Brain microvascular endothelial cell (primary cell): ENCODE data around the gene JCAD.
A peak's percentile ranks its signal among the peaks of the same experiment; 100 is the strongest.

Experiments
- DNase-seq: peaks from one replicate; pipeline ENCODE4 v3.0.0-alpha.2; 2020
- H3K27ac ChIP-seq: fragments of 250-450 bp; sonication (Bioruptor Pico); 2 replicates; pipeline ENCODE4 v1.5.1; 2020; ENCODE audit warnings: mild to moderate bottlenecking, moderate library complexity
- H3K27me3 ChIP-seq: fragments of 250-450 bp; sonication (Bioruptor Pico); replicated peaks from 2 replicates; pipeline ENCODE4 v1.5.1; 2020; ENCODE audit warnings: mild to moderate bottlenecking
- H3K36me3 ChIP-seq: fragments of 250-450 bp; sonication (Bioruptor Pico); replicated peaks from 2 replicates; pipeline ENCODE4 v1.5.1; 2020; ENCODE audit warnings: mild to moderate bottlenecking
- H3K4me3 ChIP-seq: 2 replicates; pipeline ENCODE4 v1.5.1; 2011; ENCODE audit warnings: low read depth, mild to moderate bottlenecking, control low read depth, low read length, moderate library complexity
- in situ Hi-C: cut with HindIII; loops from 2 replicates; pipeline ENCODE4 v1.10.0; 2017; ENCODE audit warnings: low sequenced_read_pairs, low pct_ligation_motif_present
- TF ChIP-seq, protein P1 (sequence below): IDR thresholded peaks from 2 replicates; pipeline ENCODE4 v1.5.1; 2011; ENCODE audit warnings: low read depth, mild to moderate bottlenecking, moderate library complexity, low read length, control low read depth, inconsistent platforms; ENCODE audit errors: missing control alignments

JCAD gene

DNA sequence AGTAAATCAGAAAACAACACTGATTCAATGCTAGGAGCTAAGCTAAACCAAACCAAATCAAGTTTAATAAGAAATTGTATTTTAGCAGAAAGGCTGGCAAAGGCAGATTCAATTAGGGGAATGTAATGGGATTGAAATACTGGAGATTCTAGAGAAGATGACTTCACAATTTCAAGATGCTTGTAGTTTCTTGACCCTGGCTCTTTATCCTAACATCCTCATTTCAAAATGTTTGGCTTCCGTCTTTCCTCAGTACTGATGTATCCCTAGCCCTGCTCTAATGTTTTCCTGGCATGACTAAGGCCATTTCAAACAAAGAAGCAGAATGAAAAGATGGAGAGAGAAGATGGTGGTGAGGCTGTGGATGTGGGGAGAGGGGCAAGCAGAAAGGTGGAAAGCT lies 2.7 kb upstream of the JCAD start:
- in situ Hi-C loops, result no loop called here

DNA sequence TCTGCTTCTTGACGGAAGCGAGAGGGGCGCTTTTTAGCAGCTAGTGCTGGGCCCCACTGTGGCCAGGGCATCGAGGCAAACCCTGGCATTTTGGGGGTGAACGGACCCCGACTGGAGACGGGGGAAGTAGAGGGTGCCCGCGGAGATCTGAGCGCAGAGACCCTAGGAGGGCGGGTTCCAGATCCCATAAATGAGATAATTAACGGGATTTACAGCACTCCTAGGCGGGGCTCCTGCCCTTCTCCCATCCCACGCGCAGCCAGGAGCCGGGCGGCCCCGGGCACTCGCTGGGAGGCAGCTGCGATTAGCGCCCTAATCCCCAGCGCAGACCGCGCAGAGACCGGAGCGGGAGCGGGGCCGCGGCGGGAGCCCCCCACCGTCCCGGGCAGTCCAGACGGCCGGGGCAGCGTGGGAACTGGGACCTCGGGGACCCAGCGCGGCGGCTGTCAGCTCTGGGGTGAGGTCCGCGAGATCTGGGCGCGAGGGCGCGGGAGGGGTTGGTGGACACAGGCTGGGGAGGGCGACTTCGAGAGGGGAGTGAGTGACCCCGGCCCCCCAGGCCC lies 735 bp downstream of the JCAD start:
- TF ChIP-seq, protein P1, sequence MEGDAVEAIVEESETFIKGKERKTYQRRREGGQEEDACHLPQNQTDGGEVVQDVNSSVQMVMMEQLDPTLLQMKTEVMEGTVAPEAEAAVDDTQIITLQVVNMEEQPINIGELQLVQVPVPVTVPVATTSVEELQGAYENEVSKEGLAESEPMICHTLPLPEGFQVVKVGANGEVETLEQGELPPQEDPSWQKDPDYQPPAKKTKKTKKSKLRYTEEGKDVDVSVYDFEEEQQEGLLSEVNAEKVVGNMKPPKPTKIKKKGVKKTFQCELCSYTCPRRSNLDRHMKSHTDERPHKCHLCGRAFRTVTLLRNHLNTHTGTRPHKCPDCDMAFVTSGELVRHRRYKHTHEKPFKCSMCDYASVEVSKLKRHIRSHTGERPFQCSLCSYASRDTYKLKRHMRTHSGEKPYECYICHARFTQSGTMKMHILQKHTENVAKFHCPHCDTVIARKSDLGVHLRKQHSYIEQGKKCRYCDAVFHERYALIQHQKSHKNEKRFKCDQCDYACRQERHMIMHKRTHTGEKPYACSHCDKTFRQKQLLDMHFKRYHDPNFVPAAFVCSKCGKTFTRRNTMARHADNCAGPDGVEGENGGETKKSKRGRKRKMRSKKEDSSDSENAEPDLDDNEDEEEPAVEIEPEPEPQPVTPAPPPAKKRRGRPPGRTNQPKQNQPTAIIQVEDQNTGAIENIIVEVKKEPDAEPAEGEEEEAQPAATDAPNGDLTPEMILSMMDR, result no peak
- Histone ChIP-seq H3K4me3 (peak overlapping the region; percentile 74), H3K36me3 (no peaks in the 10 kb centered on the region), H3K27me3 (no peaks in the 10 kb centered on the region), H3K27ac (no peak overlapping the region)
- in situ Hi-C loops, result no loop called here
- DNase-seq, result no peak

More for the DNA sequence above, 2.7 kb upstream of the JCAD start:
- TF ChIP-seq, protein P1, result no peak
- Histone ChIP-seq H3K27ac (peak overlapping the region; percentile 52), H3K36me3 (no peaks in the 10 kb centered on the region), H3K4me3 (no peak overlapping the region), H3K27me3 (no peaks in the 10 kb centered on the region)
- DNase-seq, result peak; percentile 67

DNA sequence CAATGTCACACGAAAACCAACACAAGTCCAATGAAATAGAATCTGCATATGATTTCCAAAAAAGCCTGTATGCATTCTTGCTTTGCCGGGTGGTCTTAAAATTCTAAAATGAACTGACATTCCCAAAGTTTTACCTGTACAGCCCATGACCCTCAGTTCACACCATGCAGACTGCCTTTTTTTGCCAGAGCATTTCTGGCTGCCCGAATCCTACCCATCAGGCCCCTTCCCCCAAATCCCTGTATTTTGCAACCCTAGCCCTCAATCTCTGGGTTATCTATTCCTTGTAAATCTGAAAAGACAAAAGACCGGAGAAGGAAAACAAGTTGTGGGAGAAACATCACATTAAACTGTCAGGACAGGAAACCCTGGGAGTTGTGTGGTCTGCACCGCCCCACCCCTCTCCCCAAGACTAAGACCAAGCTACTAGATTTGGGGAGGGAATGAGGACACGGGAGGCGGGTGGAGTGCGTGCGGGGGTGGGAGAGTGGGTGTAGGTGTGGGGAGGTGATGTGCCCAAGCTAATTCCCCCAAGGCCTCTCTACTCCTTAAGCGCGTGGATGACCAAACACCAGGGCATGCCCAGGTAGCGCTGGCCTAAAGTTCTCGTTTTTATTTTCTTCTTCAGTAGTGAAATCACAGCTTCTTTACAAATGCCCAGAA lies 1.4 kb downstream of the JCAD start:
- Histone ChIP-seq H3K27ac (no peak overlapping the region), H3K36me3 (no peaks in the 10 kb centered on the region), H3K27me3 (no peaks in the 10 kb centered on the region), H3K4me3 (peak overlapping the region; percentile 74)
- TF ChIP-seq, protein P1, result no peak
- DNase-seq, result no peak
- in situ Hi-C loops, result no loop called here

DNA sequence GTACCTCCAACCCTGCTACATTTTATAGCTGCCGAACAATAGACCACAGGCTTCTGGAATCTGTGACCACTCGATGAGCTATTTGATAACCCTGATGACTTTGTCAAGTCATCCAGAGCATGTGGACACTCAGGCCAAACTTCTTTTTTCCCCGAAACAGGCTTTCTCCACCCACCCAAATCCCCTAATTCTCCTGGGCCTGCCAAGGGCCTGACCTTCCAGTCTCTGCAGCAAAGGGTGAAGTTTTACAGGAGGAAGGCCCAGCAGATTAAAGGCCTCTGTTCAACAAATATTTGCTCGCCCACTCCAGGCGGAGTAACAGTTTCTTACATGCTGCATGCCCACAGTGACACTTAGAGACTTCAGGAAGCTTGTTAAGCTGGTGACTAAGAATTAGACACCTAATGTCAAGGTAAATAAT lies 2.0 kb downstream of the JCAD start:
- peak overlapping the region; percentile 26 for H3K4me3 ChIP-seq
- H3K27me3 ChIP-seq, result no peaks in the 10 kb centered on the region
- TF ChIP-seq, protein P1, result no peak
- H3K36me3 ChIP-seq, result no peaks in the 10 kb centered on the region
- no peak overlapping the region for H3K27ac ChIP-seq
- no peak for DNase-seq
- in situ Hi-C loops, result no loop called here

DNA sequence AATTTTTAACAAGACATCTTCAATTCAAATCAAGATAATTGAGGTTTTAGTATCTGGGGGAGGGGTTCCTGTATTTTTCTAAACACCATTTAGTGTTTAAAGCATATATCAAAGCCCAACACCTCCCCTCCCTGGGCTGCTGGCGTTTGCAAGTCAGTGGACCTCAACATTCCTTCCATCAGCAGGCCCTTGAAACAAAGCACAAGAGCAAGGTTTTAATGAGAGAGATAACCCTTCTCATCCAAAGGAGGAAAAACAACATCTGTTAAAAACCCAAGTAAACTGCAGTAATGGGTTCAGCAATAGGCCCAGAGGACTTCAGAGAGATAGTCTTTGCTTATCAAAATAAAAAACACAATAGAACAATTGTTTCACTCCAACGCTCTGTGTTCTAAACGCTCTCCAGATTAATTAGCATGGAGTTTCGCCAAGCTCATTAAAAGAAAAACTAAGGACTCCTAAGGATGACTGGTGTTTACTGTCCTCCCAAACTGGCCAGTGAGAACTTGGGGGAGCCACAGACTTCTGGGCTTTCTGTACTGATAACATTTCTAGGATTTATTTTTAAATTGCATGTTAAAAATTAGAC lies 2.5 kb downstream of the JCAD start:
- Histone ChIP-seq H3K36me3 (no peaks in the 10 kb centered on the region), H3K27me3 (no peaks in the 10 kb centered on the region), H3K27ac (no peak overlapping the region), H3K4me3 (no peak overlapping the region)
- no peak for DNase-seq
- in situ Hi-C loops, result no loop called here
- TF ChIP-seq, protein P1, result no peak
